Ectodermal cell (in vitro differentiated cells): Measurements from ENCODE around the gene TNS3.

ENCODE experiments used
- H3K27ac ChIP-seq: 2 replicates; pipeline ENCODE4 v1.7.0; 2013; ENCODE audit warnings: mild to moderate bottlenecking, low read depth, low read length; ENCODE audit not compliant: insufficient read depth, poor library complexity, severe bottlenecking
- H3K27me3 ChIP-seq: 2 replicates; pipeline ENCODE4 v1.7.0; 2013; ENCODE audit warnings: mild to moderate bottlenecking, low read length; ENCODE audit not compliant: insufficient read depth, control insufficient read depth, poor library complexity, severe bottlenecking
- H3K36me3 ChIP-seq: one replicate; pipeline ENCODE4 v1.7.0; 2013; ENCODE audit warnings: low read length; ENCODE audit not compliant: control insufficient read depth, insufficient read depth
- H3K4me1 ChIP-seq: one replicate; pipeline ENCODE4 v1.7.0; 2013; ENCODE audit warnings: low read length; ENCODE audit not compliant: control insufficient read depth, insufficient read depth
- H3K4me3 ChIP-seq: 2 replicates; pipeline ENCODE4 v1.7.0; 2013; ENCODE audit warnings: low read depth, low read length, control low read depth; ENCODE audit not compliant: insufficient read depth
- H3K9me3 ChIP-seq: 2 replicates; pipeline ENCODE4 v1.7.0; 2013; ENCODE audit warnings: mild to moderate bottlenecking, low read length, moderate library complexity; ENCODE audit not compliant: control insufficient read depth
- WGBS, 2 experiments: methylation state at CpG; one replicate each; pipeline ENCODE4 v1.1.7; 2013; ENCODE audit warnings: missing lambda C conversion rate in 2 of 2; 5-methylcytosine and 5-hydroxymethylcytosine counted together

The TNS3 gene

GRCh38 chr7:47482013-47482875 is 99.7 kb downstream of the TNS3 start:
- Histone ChIP-seq H3K4me1 (peaks cover 47% of the 10 kb centered on the region), H3K9me3 (no peaks in the 10 kb centered on the region), H3K27ac (no peak overlapping the region), H3K27me3 (no peaks in the 10 kb centered on the region), H3K4me3 (no peak overlapping the region), H3K36me3 (no peaks in the 10 kb centered on the region)
- WGBS, 2 experiments = 88% methylated on average over 14 to 15 of the region's 15 CpGs

- H3K27me3 ChIP-seq = no peaks in the 10 kb centered on the region
- no peaks in the 10 kb centered on the region for H3K9me3 ChIP-seq
- no peaks in the 10 kb centered on the region for H3K36me3 ChIP-seq
- no peak overlapping the region for H3K4me3 ChIP-seq
- no peak overlapping the region for H3K27ac ChIP-seq
- 90 to 92% methylated on average over 7 of the region's 7 CpGs for WGBS, 2 experiments
- H3K4me1 ChIP-seq = peaks cover 45% of the 10 kb centered on the region
Measured at GRCh38 chr7:47481541-47482012, 100.3 kb downstream of the TNS3 start.

- no peaks in the 10 kb centered on the region for H3K9me3 ChIP-seq
- H3K27ac ChIP-seq = peak overlapping the region; percentile 52
- WGBS, 2 experiments = 32 to 37% methylated on average over 12 of the region's 12 CpGs
- H3K36me3 ChIP-seq = no peaks in the 10 kb centered on the region
- no peak overlapping the region for H3K4me3 ChIP-seq
- H3K27me3 ChIP-seq = no peaks in the 10 kb centered on the region
- H3K4me1 ChIP-seq = peaks cover 45% of the 10 kb centered on the region
Measured at GRCh38 chr7:47480576-47481538, 101.1 kb downstream of the TNS3 start.

GRCh38 chr7:47479821-47480575 is 101.9 kb downstream of the TNS3 start:
- Histone ChIP-seq H3K4me1 (peaks cover 41% of the 10 kb centered on the region), H3K27ac (no peak overlapping the region)

GRCh38 chr7:47478926-47479711 is 102.8 kb downstream of the TNS3 start:
- Histone ChIP-seq H3K36me3 (no peaks in the 10 kb centered on the region), H3K27ac (no peak overlapping the region), H3K4me3 (no peak overlapping the region), H3K27me3 (no peaks in the 10 kb centered on the region), H3K9me3 (no peaks in the 10 kb centered on the region), H3K4me1 (peaks cover 39% of the 10 kb centered on the region)
- WGBS, 2 experiments = 81 to 88% methylated on average over 12 to 15 of the region's 17 CpGs

More at GRCh38 chr7:47479821-47480575, 101.9 kb downstream of the TNS3 start:
- H3K36me3 ChIP-seq = no peaks in the 10 kb centered on the region
- H3K27me3 ChIP-seq = no peaks in the 10 kb centered on the region
- no peaks in the 10 kb centered on the region for H3K9me3 ChIP-seq
- WGBS, 2 experiments = 74 to 76% methylated on average over 12 of the region's 12 CpGs
- no peak overlapping the region for H3K4me3 ChIP-seq

- Histone ChIP-seq H3K4me3 (no peak overlapping the region), H3K9me3 (no peaks in the 10 kb centered on the region), H3K36me3 (no peaks in the 10 kb centered on the region), H3K27ac (no peak overlapping the region), H3K4me1 (peaks cover 39% of the 10 kb centered on the region), H3K27me3 (no peaks in the 10 kb centered on the region)
- 74% methylated on average over 6 of the region's 6 CpGs for WGBS, 2 experiments
Measured at GRCh38 chr7:47478017-47478344, 103.9 kb downstream of the TNS3 start.

- Histone ChIP-seq H3K4me3 (no peak overlapping the region), H3K27me3 (no peaks in the 10 kb centered on the region), H3K36me3 (no peaks in the 10 kb centered on the region), H3K4me1 (peaks cover 39% of the 10 kb centered on the region), H3K27ac (no peak overlapping the region), H3K9me3 (no peaks in the 10 kb centered on the region)
- WGBS, 2 experiments = 82 to 88% methylated on average over 8 of the region's 8 CpGs
Measured at GRCh38 chr7:47477191-47478016, 104.5 kb downstream of the TNS3 start.

- no peaks in the 10 kb centered on the region for H3K36me3 ChIP-seq
- H3K27ac ChIP-seq = no peak overlapping the region
- no peak overlapping the region for H3K4me3 ChIP-seq
- peaks cover 43% of the 10 kb centered on the region for H3K4me1 ChIP-seq
- WGBS, 2 experiments = 94 to 96% methylated on average over 7 of the region's 7 CpGs
- no peaks in the 10 kb centered on the region for H3K9me3 ChIP-seq
- no peaks in the 10 kb centered on the region for H3K27me3 ChIP-seq
Measured at GRCh38 chr7:47475880-47476227, 106.1 kb downstream of the TNS3 start.
